ENCODE results near the gene LCE6A.

DNA sequence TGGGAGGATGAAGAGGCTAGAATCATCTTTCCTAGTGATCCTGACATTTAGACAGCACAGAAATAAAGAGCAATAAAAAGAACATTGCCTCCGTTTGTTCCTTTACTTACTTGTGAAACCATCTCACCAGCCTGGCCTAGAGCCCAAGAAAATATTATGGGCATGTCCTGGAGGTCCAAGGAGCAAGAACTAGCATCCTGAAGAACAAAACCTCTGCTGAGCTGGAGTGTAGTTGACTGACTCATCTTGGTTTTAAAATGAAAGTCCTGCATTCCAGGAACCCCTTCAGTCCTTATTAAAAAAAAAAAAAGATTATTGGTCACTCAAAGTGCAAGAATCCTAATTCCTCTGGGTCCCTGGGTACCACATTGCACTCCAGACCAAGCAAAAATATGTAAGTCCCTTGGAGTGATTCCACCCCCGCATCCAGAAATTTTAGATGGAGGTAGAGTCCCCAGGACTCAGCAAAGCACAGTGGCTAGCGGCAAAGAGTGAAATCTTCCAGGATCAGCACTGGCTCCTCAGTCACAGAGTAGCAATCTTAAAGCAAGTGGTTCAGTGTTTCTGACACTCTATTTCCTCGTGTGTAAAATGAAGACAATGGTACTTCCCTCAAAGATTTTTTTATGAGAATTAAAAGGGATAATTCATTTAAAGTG, 42.4 kb downstream of the LCE6A start:
- TF ChIP-seq, protein P1, sequence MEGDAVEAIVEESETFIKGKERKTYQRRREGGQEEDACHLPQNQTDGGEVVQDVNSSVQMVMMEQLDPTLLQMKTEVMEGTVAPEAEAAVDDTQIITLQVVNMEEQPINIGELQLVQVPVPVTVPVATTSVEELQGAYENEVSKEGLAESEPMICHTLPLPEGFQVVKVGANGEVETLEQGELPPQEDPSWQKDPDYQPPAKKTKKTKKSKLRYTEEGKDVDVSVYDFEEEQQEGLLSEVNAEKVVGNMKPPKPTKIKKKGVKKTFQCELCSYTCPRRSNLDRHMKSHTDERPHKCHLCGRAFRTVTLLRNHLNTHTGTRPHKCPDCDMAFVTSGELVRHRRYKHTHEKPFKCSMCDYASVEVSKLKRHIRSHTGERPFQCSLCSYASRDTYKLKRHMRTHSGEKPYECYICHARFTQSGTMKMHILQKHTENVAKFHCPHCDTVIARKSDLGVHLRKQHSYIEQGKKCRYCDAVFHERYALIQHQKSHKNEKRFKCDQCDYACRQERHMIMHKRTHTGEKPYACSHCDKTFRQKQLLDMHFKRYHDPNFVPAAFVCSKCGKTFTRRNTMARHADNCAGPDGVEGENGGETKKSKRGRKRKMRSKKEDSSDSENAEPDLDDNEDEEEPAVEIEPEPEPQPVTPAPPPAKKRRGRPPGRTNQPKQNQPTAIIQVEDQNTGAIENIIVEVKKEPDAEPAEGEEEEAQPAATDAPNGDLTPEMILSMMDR (IDR thresholded peaks at IDR 0.05): no peak
- TF ChIP-seq POLR2AphosphoS5 (IDR thresholded peaks at IDR 0.05) (no peak), POLR2A (IDR thresholded peaks at IDR 0.05) (no peak)
